Stimulated activated CD4-positive, alpha-beta T cell treated with anti-CD3 and anti-CD28 coated beads, Interleukin-12 subunit alpha, Interleukin-12 subunit beta, amount 100 ng/mL, for 24 hours (primary cell): Measurements from ENCODE around the gene IMMP2L.

Experiments
- DNase-seq, 2 experiments: peaks; one replicate each; pipeline ENCODE4 v3.0.0-alpha.2; 2020; ENCODE audit warnings: low read depth in 2 of 2

Gene IMMP2L

GRCh38 chr7:110871856-110872255 lies 690.4 kb downstream of the IMMP2L start:
- DNase-seq = no peak

- DNase-seq = no peak
These were observed 691.4 kb downstream of the IMMP2L start for GRCh38 chr7:110870926-110871325.

GRCh38 chr7:110868458-110868857 lies 693.8 kb downstream of the IMMP2L start:
- DNase-seq = no peak

- no peak for DNase-seq
These were observed 694.5 kb downstream of the IMMP2L start for GRCh38 chr7:110867771-110868170.

GRCh38 chr7:110863258-110863657 lies 699.0 kb downstream of the IMMP2L start:
- DNase-seq = no peak

GRCh38 chr7:110861163-110861562 lies 701.1 kb downstream of the IMMP2L start:
- no peak for DNase-seq

- DNase-seq = no peak
These were observed 705.2 kb downstream of the IMMP2L start for GRCh38 chr7:110857106-110857505.

- no peak for DNase-seq
These were observed 705.6 kb downstream of the IMMP2L start for GRCh38 chr7:110856704-110857103.

GRCh38 chr7:110854651-110855050 lies 707.6 kb downstream of the IMMP2L start:
- no peak for DNase-seq

GRCh38 chr7:110854166-110854565 lies 708.1 kb downstream of the IMMP2L start:
- DNase-seq = no peak

- DNase-seq = no peak
These were observed 709.0 kb downstream of the IMMP2L start for GRCh38 chr7:110853263-110853662.

GRCh38 chr7:110852156-110852940 lies 709.9 kb downstream of the IMMP2L start:
- DNase-seq = no peak

GRCh38 chr7:110850224-110850623 lies 712.1 kb downstream of the IMMP2L start:
- DNase-seq = no peak

GRCh38 chr7:110842796-110843195 lies 719.5 kb downstream of the IMMP2L start:
- DNase-seq = no peak

- no peak for DNase-seq
These were observed 720.3 kb downstream of the IMMP2L start for GRCh38 chr7:110841840-110842545.

- DNase-seq = no peak
These were observed 722.4 kb downstream of the IMMP2L start for GRCh38 chr7:110839866-110840265.

GRCh38 chr7:110835849-110836248 lies 726.4 kb downstream of the IMMP2L start:
- no peak for DNase-seq

- no peak for DNase-seq
These were observed 727.1 kb downstream of the IMMP2L start for GRCh38 chr7:110835218-110835617.

GRCh38 chr7:110831419-110831818 lies 730.9 kb downstream of the IMMP2L start:
- DNase-seq = no peak

GRCh38 chr7:110830778-110831177 lies 731.5 kb downstream of the IMMP2L start:
- no peak for DNase-seq

GRCh38 chr7:110827936-110828335 lies 734.4 kb downstream of the IMMP2L start:
- no peak for DNase-seq

GRCh38 chr7:110827287-110827855 lies 734.9 kb downstream of the IMMP2L start:
- no peak for DNase-seq

- no peak for DNase-seq
These were observed 748.3 kb downstream of the IMMP2L start for GRCh38 chr7:110813986-110814385.
